Keratinocyte (primary cell): Measurements from ENCODE around the gene RGCC. TPM values are rescaled to one million over a fixed set of nuclear protein-coding genes. Genes with fewer than 3 reads are reported as not detected.

Source experiments
- DNase-seq: peaks from one replicate; pipeline ENCODE4 v3.0.0-alpha.2; 2011; ENCODE audit warnings: low read depth, missing footprints, low spot score
- FAIRE-seq: peaks from 2 replicates; lab custom pipeline; 2011; peaks lifted over from hg19 to GRCh38; lab: Jason Lieb, UNC
- H2AFZ ChIP-seq: 2 replicates; pipeline ENCODE4 v1.6.0; 2012; ENCODE audit warnings: low read length, control low read depth, inconsistent platforms; ENCODE audit not compliant: control insufficient read depth
- H3K27ac ChIP-seq: 2 replicates; pipeline ENCODE4 v1.5.1; 2011; ENCODE audit warnings: low read length; ENCODE audit not compliant: control insufficient read depth, insufficient read depth
- H3K27me3 ChIP-seq: 3 replicates; pipeline ENCODE4 v1.6.0; 2011; ENCODE audit warnings: low read length; ENCODE audit not compliant: control insufficient read depth, insufficient read depth; ENCODE audit errors: extremely low read depth
- H3K36me3 ChIP-seq, 2 experiments: 2 replicates in 1 of 2; 3 replicates in 1 of 2; pipeline ENCODE4 v1.5.1; 2011; ENCODE audit warnings: low read length in 2 of 2, mild to moderate bottlenecking in 1 of 2; ENCODE audit not compliant: control insufficient read depth in 2 of 2, insufficient read depth in 2 of 2; ENCODE audit errors: extremely low read depth in 1 of 2
- H3K4me1 ChIP-seq: 3 replicates; pipeline ENCODE4 v1.5.1; 2011; ENCODE audit warnings: low read length; ENCODE audit not compliant: control insufficient read depth, insufficient read depth; ENCODE audit errors: extremely low read depth
- H3K4me2 ChIP-seq: 3 replicates; pipeline ENCODE4 v1.6.0; 2011; ENCODE audit warnings: low read depth, low read length; ENCODE audit not compliant: control insufficient read depth, insufficient read depth; ENCODE audit errors: extremely low read depth
- H3K4me3 ChIP-seq, 3 experiments: fragments of 200-600 bp in 1 of 3; sonication (generic) in 1 of 3; 2 replicates in 2 of 3; 3 replicates in 1 of 3; pipeline ENCODE4 v1.5.1; 2011 to 2016; ENCODE audit warnings: low read length in 3 of 3, mild to moderate bottlenecking in 3 of 3, control low read depth in 2 of 3, inconsistent platforms in 1 of 3, low read depth in 1 of 3, mixed read lengths in 1 of 3, mixed run types in 1 of 3, moderate library complexity in 1 of 3; ENCODE audit not compliant: control insufficient read depth in 2 of 3, insufficient read depth in 2 of 3; ENCODE audit errors: extremely low read depth in 1 of 3
- H3K79me2 ChIP-seq: 2 replicates; pipeline ENCODE4 v1.6.0; 2012; ENCODE audit warnings: low read length; ENCODE audit not compliant: control insufficient read depth, insufficient read depth
- H3K9ac ChIP-seq: 3 replicates; pipeline ENCODE4 v1.6.0; 2011; ENCODE audit warnings: low read length; ENCODE audit not compliant: control insufficient read depth, insufficient read depth; ENCODE audit errors: extremely low read depth
- H3K9me1 ChIP-seq: 3 replicates; pipeline ENCODE4 v1.6.0; 2011; ENCODE audit warnings: low read length; ENCODE audit not compliant: control insufficient read depth, insufficient read depth; ENCODE audit errors: extremely low read depth
- H3K9me3 ChIP-seq: 2 replicates; pipeline ENCODE4 v1.5.1; 2012; ENCODE audit warnings: low read depth, low read length; ENCODE audit not compliant: control insufficient read depth
- H4K20me1 ChIP-seq: 3 replicates; pipeline ENCODE4 v1.6.0; 2011; ENCODE audit warnings: low read length; ENCODE audit not compliant: control insufficient read depth, insufficient read depth; ENCODE audit errors: extremely low read depth
- EZH2 ChIP-seq: IDR thresholded peaks from one replicate; pipeline ENCODE4 v1.6.1; 2012; ENCODE audit warnings: inconsistent platforms, mild to moderate bottlenecking, low read length, moderate library complexity
- dilution Hi-C: fragments of 300-500 bp; cut with MboI; formaldehyde crosslinking; loops from one replicate; pipeline ENCODE4 v1.7.0; 2020; ENCODE audit warnings: low sequenced_read_pairs; ENCODE audit not compliant: extremely low pct_ligation_motif_present
- polyA plus RNA-seq, 5 experiments: library from polyadenylated mRNA; depleted of rRNA in 3 of 5; stranded (reverse) in 3 of 5; stranded (forward) in 1 of 5; unstranded in 1 of 5; fragments of >200 nt; gene quantifications; 1 replicate in 1 of 5; 2 replicates in 3 of 5; 3 replicates in 1 of 5; pipeline versions ENCODE4 v1.2.1 to v1.2.3, GENCODE V29; 2011 to 2012; ENCODE audit warnings: missing spikeins in 2 of 5, low read depth in 1 of 5, low replicate concordance in 1 of 5
- TF ChIP-seq, protein P1 (sequence below), 3 experiments: IDR thresholded peaks in 1 of 3; conservative IDR thresholded peaks in 1 of 3; optimal IDR thresholded peaks in 1 of 3; 2 replicates in 2 of 3; 3 replicates in 1 of 3; pipeline versions ENCODE3 to v1.5.1; 2011; ENCODE audit warnings: low read length in 3 of 3, mild to moderate bottlenecking in 3 of 3, moderate library complexity in 2 of 3, control low read depth in 1 of 3, inconsistent platforms in 1 of 3; ENCODE audit not compliant: insufficient read depth in 2 of 3; ENCODE audit errors: extremely low read depth in 1 of 3

The RGCC gene
- polyA plus RNA-seq, 1 donor (not counting 4 experiments of a cell fraction or from before 2014, with no cell fraction given): 1.5 TPM

DNA sequence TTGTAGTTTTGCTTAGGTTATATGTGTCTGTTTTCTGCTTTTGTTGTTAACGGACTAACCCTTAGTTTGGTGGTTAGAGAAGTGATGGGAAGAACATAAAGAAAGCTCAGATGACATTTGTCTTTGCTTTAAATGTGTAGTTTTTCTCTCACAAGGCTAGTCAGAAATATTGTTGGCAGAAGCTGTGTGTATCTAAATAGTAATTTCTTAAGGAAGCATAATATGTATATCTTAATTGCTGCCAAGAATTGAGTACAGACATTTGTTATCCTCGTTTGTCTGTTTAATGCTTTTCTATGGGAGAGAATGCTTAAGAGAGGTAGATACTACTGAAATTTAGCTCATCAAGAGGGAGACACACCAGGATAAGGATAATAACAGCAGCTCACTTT lies 2.7 kb downstream of the RGCC start:
- Histone ChIP-seq H3K27me3 (peaks cover 35% of the 10 kb centered on the region), H3K9ac (no peak overlapping the region)
- no peak for FAIRE-seq

DNA sequence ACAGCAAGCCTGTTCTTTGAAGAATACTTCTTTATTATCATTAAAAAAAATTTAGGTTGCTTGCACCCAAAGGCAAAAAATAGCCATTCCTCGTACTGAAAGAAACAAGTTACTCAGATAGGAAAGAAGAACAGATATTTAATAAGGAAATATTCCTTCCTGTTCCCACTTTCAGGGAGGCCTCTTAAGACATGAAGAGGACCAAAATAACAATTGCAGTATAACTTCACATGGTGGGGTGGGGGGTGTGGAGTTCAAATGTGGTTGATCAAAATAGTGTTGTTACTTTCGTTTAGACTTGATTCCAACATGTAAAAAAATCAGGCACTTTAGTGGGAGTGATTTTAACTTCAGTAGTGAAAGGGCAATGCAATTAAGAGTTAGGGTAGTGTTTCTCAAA lies 3.6 kb downstream of the RGCC start:
- no peaks in the 10 kb centered on the region for H3K36me3 ChIP-seq
- H3K9ac ChIP-seq: no peak overlapping the region
- H3K9me3 ChIP-seq: no peaks in the 10 kb centered on the region
- TF ChIP-seq, protein P1, sequence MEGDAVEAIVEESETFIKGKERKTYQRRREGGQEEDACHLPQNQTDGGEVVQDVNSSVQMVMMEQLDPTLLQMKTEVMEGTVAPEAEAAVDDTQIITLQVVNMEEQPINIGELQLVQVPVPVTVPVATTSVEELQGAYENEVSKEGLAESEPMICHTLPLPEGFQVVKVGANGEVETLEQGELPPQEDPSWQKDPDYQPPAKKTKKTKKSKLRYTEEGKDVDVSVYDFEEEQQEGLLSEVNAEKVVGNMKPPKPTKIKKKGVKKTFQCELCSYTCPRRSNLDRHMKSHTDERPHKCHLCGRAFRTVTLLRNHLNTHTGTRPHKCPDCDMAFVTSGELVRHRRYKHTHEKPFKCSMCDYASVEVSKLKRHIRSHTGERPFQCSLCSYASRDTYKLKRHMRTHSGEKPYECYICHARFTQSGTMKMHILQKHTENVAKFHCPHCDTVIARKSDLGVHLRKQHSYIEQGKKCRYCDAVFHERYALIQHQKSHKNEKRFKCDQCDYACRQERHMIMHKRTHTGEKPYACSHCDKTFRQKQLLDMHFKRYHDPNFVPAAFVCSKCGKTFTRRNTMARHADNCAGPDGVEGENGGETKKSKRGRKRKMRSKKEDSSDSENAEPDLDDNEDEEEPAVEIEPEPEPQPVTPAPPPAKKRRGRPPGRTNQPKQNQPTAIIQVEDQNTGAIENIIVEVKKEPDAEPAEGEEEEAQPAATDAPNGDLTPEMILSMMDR (optimal IDR thresholded peaks at IDR 0.05 in 1 of 3, IDR thresholded peaks at IDR 0.05 in 1 of 3, conservative IDR thresholded peaks at IDR 0.05 in 1 of 3; ENCODE audit: extremely low read depth in 1 of 3, insufficient read depth in 2 of 3, low read length in 3 of 3): no peak
- TF ChIP-seq EZH2: no peak
- no peak overlapping the region for H2AFZ ChIP-seq
- no peak overlapping the region for H3K4me3 ChIP-seq
- FAIRE-seq: no peak
- H3K27me3 ChIP-seq: peaks cover 28% of the 10 kb centered on the region
- H3K4me1 ChIP-seq: peaks cover 35% of the 10 kb centered on the region
- no peak overlapping the region for H3K27ac ChIP-seq
- no peaks in the 10 kb centered on the region for H4K20me1 ChIP-seq
- no peak for DNase-seq
- dilution Hi-C loops: no loop called here
- H3K79me2 ChIP-seq: no peaks in the 10 kb centered on the region
- H3K9me1 ChIP-seq: no peaks in the 10 kb centered on the region
- no peak overlapping the region for H3K4me2 ChIP-seq

More for the DNA sequence above, 2.7 kb downstream of the RGCC start:
- no peaks in the 10 kb centered on the region for H4K20me1 ChIP-seq
- H3K27ac ChIP-seq: no peak overlapping the region
- H3K36me3 ChIP-seq: no peaks in the 10 kb centered on the region
- dilution Hi-C loops: no loop called here
- no peak for DNase-seq
- H3K79me2 ChIP-seq: no peaks in the 10 kb centered on the region
- H3K9me1 ChIP-seq: no peaks in the 10 kb centered on the region
- no peak overlapping the region for H3K4me3 ChIP-seq
- H2AFZ ChIP-seq: no peak overlapping the region
- H3K4me1 ChIP-seq: peaks cover 29% of the 10 kb centered on the region
- H3K4me2 ChIP-seq: no peak overlapping the region
- no peak for TF ChIP-seq EZH2
- H3K9me3 ChIP-seq: no peaks in the 10 kb centered on the region

DNA sequence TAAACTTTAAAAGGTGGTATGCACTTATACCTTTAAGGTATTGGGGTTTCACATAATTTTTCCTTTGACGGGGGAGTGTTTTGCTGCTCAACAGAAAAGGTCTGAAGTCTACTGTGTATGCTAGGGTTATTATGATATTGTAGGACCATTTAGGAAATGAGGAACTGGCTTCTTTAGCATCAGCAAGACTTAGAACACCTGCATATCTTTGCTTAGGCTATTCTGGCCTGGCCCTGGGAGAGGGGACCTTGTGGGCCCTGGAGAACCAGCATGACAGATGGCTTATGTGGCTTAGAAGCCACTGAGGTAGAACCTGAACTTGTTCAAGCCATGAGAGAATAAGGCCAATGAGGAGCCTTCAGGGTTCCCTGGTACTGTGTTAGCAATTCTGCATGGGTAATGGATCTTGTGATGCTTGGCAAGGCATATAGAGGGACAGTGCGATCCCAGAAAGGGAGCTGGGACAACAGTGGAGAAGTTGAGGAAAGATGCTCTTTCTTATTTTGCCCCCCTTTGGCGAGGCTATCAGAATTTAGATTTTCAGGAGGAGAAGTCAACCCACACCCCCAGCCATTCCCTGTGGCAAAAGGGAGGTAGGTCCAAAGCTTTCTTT lies 4.3 kb downstream of the RGCC start:
- H3K27me3 ChIP-seq: peaks cover 21% of the 10 kb centered on the region
- dilution Hi-C loops: no loop called here
- no peaks in the 10 kb centered on the region for H3K9me1 ChIP-seq
- H3K4me1 ChIP-seq: peaks cover 35% of the 10 kb centered on the region
- H2AFZ ChIP-seq: no peak overlapping the region
- no peak for FAIRE-seq
- no peak for TF ChIP-seq EZH2
- TF ChIP-seq, protein P1 (optimal IDR thresholded peaks at IDR 0.05 in 1 of 3, IDR thresholded peaks at IDR 0.05 in 1 of 3, conservative IDR thresholded peaks at IDR 0.05 in 1 of 3; ENCODE audit: extremely low read depth in 1 of 3, insufficient read depth in 2 of 3, low read length in 3 of 3): no peak
- DNase-seq: no peak
- no peak overlapping the region for H3K4me3 ChIP-seq
- no peaks in the 10 kb centered on the region for H3K79me2 ChIP-seq
- H3K9me3 ChIP-seq: no peaks in the 10 kb centered on the region
- no peak overlapping the region for H3K9ac ChIP-seq
- no peak overlapping the region for H3K27ac ChIP-seq
- no peak overlapping the region for H3K4me2 ChIP-seq
- H4K20me1 ChIP-seq: no peaks in the 10 kb centered on the region
- H3K36me3 ChIP-seq: no peaks in the 10 kb centered on the region
